ENCODE results near the gene ITGA8. TPM values are rescaled to one million over a fixed set of nuclear protein-coding genes. Genes with fewer than 3 reads are reported as not detected.

The ITGA8 gene
- total RNA-seq, 1 donor, result 2.5 TPM

GRCh38 chr10:15489431-15489830 lies 230.3 kb downstream of the ITGA8 start:
- Histone ChIP-seq H3K4me3 (ENCODE audit: insufficient read depth, low read length) (no peak overlapping the region), H3K27ac (ENCODE audit: low read depth, low read length) (no peak overlapping the region), H3K4me1 (ENCODE audit: insufficient read depth, low read length) (peaks cover 19% of the 10 kb centered on the region), H3K27me3 (ENCODE audit: insufficient read depth, low read length) (no peaks in the 10 kb centered on the region), H3K9me3 (ENCODE audit: low read depth, low read length) (no peaks in the 10 kb centered on the region), H3K4me2 (ENCODE audit: insufficient read depth, low read length) (no peak overlapping the region), H2AFZ (ENCODE audit: low read length) (no peak overlapping the region), H4K20me1 (ENCODE audit: insufficient read depth, low read length) (no peaks in the 10 kb centered on the region), H3K36me3 (ENCODE audit: insufficient read depth, low read length) (no peaks in the 10 kb centered on the region), H3K79me2 (ENCODE audit: insufficient read depth, low read length) (no peaks in the 10 kb centered on the region)
- DNase-seq (ENCODE audit: insufficient read length, low spot score, missing footprints), result no peak
- no peak for TF ChIP-seq CTCF (IDR thresholded peaks at IDR 0.05; ENCODE audit: extremely low read depth, low read depth, low read length)

- Histone ChIP-seq H3K4me1 (ENCODE audit: insufficient read depth, low read length) (peaks cover 19% of the 10 kb centered on the region), H3K4me3 (ENCODE audit: insufficient read depth, low read length) (no peak overlapping the region), H2AFZ (ENCODE audit: low read length) (no peak overlapping the region), H4K20me1 (ENCODE audit: insufficient read depth, low read length) (no peaks in the 10 kb centered on the region), H3K4me2 (ENCODE audit: insufficient read depth, low read length) (no peak overlapping the region), H3K79me2 (ENCODE audit: insufficient read depth, low read length) (no peaks in the 10 kb centered on the region), H3K36me3 (ENCODE audit: insufficient read depth, low read length) (no peaks in the 10 kb centered on the region), H3K9me3 (ENCODE audit: low read depth, low read length) (no peaks in the 10 kb centered on the region), H3K27me3 (ENCODE audit: insufficient read depth, low read length) (peaks cover 4% of the 10 kb centered on the region), H3K27ac (ENCODE audit: low read depth, low read length) (no peak overlapping the region)
- TF ChIP-seq CTCF (IDR thresholded peaks at IDR 0.05; ENCODE audit: extremely low read depth, low read depth, low read length), result no peak
- DNase-seq (ENCODE audit: insufficient read length, low spot score, missing footprints), result peak; percentile 54
Observed at GRCh38 chr10:15487376-15487775, 232.3 kb downstream of the ITGA8 start.

- H2AFZ ChIP-seq (ENCODE audit: low read length), result no peak overlapping the region
- no peak overlapping the region for H3K4me3 ChIP-seq (ENCODE audit: insufficient read depth, low read length)
- H3K4me1 ChIP-seq (ENCODE audit: insufficient read depth, low read length), result peaks cover 22% of the 10 kb centered on the region
- TF ChIP-seq CTCF (IDR thresholded peaks at IDR 0.05; ENCODE audit: extremely low read depth, low read depth, low read length), result no peak
- peak; percentile 53 for DNase-seq (ENCODE audit: insufficient read length, low spot score, missing footprints)
- H4K20me1 ChIP-seq (ENCODE audit: insufficient read depth, low read length), result no peaks in the 10 kb centered on the region
- H3K4me2 ChIP-seq (ENCODE audit: insufficient read depth, low read length), result peak overlapping the region; percentile 49
- no peaks in the 10 kb centered on the region for H3K79me2 ChIP-seq (ENCODE audit: insufficient read depth, low read length)
- H3K36me3 ChIP-seq (ENCODE audit: insufficient read depth, low read length), result no peaks in the 10 kb centered on the region
- peaks cover 4% of the 10 kb centered on the region for H3K27me3 ChIP-seq (ENCODE audit: insufficient read depth, low read length)
- H3K27ac ChIP-seq (ENCODE audit: low read depth, low read length), result peak overlapping the region; percentile 15
- H3K9me3 ChIP-seq (ENCODE audit: low read depth, low read length), result no peaks in the 10 kb centered on the region
Observed at GRCh38 chr10:15486404-15486803, 233.3 kb downstream of the ITGA8 start.

- DNase-seq (ENCODE audit: insufficient read length, low spot score, missing footprints), result peak; percentile 84
- Histone ChIP-seq H3K4me1 (ENCODE audit: insufficient read depth, low read length) (peaks cover 22% of the 10 kb centered on the region), H2AFZ (ENCODE audit: low read length) (no peak overlapping the region), H3K36me3 (ENCODE audit: insufficient read depth, low read length) (no peaks in the 10 kb centered on the region), H3K4me3 (ENCODE audit: insufficient read depth, low read length) (no peak overlapping the region), H3K4me2 (ENCODE audit: insufficient read depth, low read length) (peak overlapping the region; percentile 49), H3K27me3 (ENCODE audit: insufficient read depth, low read length) (peaks cover 4% of the 10 kb centered on the region), H3K79me2 (ENCODE audit: insufficient read depth, low read length) (no peaks in the 10 kb centered on the region), H4K20me1 (ENCODE audit: insufficient read depth, low read length) (no peaks in the 10 kb centered on the region), H3K9me3 (ENCODE audit: low read depth, low read length) (no peaks in the 10 kb centered on the region), H3K27ac (ENCODE audit: low read depth, low read length) (peak overlapping the region; percentile 15)
- TF ChIP-seq CTCF (IDR thresholded peaks at IDR 0.05; ENCODE audit: extremely low read depth, low read depth, low read length), result no peak
Observed at GRCh38 chr10:15485684-15486316, 233.9 kb downstream of the ITGA8 start.
